Measurements from ENCODE around the gene CHAT.

DNA sequence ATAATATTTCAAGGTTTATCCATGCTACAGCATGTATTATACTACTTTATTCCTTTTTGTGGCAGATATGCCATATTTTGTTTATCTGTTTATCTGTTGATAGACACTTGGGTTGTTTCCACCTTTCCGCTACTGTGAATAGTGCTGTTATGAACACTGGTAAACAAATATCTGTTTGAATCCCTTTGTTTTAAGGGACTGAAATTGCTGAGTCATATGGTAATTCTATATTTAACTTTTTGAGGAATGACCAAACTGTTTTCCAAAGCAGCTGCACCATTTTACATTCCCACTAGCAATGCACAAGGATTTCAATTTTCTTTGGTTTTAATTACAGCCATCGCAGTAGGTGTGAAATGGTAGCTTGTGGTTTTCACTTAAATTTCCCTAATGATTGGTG is 69.0 kb downstream of the CHAT start:
- TF ChIP-seq, protein P1, sequence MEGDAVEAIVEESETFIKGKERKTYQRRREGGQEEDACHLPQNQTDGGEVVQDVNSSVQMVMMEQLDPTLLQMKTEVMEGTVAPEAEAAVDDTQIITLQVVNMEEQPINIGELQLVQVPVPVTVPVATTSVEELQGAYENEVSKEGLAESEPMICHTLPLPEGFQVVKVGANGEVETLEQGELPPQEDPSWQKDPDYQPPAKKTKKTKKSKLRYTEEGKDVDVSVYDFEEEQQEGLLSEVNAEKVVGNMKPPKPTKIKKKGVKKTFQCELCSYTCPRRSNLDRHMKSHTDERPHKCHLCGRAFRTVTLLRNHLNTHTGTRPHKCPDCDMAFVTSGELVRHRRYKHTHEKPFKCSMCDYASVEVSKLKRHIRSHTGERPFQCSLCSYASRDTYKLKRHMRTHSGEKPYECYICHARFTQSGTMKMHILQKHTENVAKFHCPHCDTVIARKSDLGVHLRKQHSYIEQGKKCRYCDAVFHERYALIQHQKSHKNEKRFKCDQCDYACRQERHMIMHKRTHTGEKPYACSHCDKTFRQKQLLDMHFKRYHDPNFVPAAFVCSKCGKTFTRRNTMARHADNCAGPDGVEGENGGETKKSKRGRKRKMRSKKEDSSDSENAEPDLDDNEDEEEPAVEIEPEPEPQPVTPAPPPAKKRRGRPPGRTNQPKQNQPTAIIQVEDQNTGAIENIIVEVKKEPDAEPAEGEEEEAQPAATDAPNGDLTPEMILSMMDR (IDR thresholded peaks at IDR 0.05): no peak
- TF ChIP-seq EP300 (IDR thresholded peaks at IDR 0.05): no peak

Data from tibial nerve (tissue), 4 donors.